HCT116 (cell line): ENCODE results near the gene RNU1-4.
"Not testable (repeated sequence)": the region's sequence is repeated elsewhere in the genome, so short reads cannot be mapped to it uniquely, and the experiment has no call there.

Experiments used
- POLR2A ChIP-seq: IDR thresholded peaks from 2 replicates; pipeline ENCODE4 v1.7.0; 2011; ENCODE audit warnings: borderline replicate concordance; ENCODE audit not compliant: insufficient read depth, insufficient read length; ENCODE audit errors: extremely low read depth
- TF ChIP-seq, protein P1 (sequence below), 3 experiments: fragments of 200-600 bp in 1 of 3; sonication (generic) in 1 of 3; IDR thresholded peaks in 2 of 3; conservative IDR thresholded peaks in 1 of 3; 2 replicates each; pipeline ENCODE4 v1.5.1; 2012 to 2017; ENCODE audit warnings: low read depth in 2 of 3, low read length in 2 of 3, antibody characterized with exemption in 1 of 3, borderline replicate concordance in 1 of 3, control low read depth in 1 of 3, mild to moderate bottlenecking in 1 of 3, mixed read lengths in 1 of 3, mixed run types in 1 of 3, moderate library complexity in 1 of 3; ENCODE audit not compliant: insufficient read depth in 1 of 3
- TF ChIP-seq, protein P2 (sequence below): IDR thresholded peaks from 2 replicates; pipeline ENCODE4 v1.6.1; 2012; ENCODE audit warnings: low read depth

- not testable (repeated sequence) for TF ChIP-seq POLR2A
- TF ChIP-seq, protein P1, sequence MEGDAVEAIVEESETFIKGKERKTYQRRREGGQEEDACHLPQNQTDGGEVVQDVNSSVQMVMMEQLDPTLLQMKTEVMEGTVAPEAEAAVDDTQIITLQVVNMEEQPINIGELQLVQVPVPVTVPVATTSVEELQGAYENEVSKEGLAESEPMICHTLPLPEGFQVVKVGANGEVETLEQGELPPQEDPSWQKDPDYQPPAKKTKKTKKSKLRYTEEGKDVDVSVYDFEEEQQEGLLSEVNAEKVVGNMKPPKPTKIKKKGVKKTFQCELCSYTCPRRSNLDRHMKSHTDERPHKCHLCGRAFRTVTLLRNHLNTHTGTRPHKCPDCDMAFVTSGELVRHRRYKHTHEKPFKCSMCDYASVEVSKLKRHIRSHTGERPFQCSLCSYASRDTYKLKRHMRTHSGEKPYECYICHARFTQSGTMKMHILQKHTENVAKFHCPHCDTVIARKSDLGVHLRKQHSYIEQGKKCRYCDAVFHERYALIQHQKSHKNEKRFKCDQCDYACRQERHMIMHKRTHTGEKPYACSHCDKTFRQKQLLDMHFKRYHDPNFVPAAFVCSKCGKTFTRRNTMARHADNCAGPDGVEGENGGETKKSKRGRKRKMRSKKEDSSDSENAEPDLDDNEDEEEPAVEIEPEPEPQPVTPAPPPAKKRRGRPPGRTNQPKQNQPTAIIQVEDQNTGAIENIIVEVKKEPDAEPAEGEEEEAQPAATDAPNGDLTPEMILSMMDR (IDR thresholded peaks at IDR 0.05 in 2 of 3, conservative IDR thresholded peaks at IDR 0.05 in 1 of 3; ENCODE audit: borderline replicate concordance in 1 of 3, insufficient read depth in 1 of 3, low read depth in 2 of 3, low read length in 2 of 3), result not testable (repeated sequence)
- TF ChIP-seq, protein P2, sequence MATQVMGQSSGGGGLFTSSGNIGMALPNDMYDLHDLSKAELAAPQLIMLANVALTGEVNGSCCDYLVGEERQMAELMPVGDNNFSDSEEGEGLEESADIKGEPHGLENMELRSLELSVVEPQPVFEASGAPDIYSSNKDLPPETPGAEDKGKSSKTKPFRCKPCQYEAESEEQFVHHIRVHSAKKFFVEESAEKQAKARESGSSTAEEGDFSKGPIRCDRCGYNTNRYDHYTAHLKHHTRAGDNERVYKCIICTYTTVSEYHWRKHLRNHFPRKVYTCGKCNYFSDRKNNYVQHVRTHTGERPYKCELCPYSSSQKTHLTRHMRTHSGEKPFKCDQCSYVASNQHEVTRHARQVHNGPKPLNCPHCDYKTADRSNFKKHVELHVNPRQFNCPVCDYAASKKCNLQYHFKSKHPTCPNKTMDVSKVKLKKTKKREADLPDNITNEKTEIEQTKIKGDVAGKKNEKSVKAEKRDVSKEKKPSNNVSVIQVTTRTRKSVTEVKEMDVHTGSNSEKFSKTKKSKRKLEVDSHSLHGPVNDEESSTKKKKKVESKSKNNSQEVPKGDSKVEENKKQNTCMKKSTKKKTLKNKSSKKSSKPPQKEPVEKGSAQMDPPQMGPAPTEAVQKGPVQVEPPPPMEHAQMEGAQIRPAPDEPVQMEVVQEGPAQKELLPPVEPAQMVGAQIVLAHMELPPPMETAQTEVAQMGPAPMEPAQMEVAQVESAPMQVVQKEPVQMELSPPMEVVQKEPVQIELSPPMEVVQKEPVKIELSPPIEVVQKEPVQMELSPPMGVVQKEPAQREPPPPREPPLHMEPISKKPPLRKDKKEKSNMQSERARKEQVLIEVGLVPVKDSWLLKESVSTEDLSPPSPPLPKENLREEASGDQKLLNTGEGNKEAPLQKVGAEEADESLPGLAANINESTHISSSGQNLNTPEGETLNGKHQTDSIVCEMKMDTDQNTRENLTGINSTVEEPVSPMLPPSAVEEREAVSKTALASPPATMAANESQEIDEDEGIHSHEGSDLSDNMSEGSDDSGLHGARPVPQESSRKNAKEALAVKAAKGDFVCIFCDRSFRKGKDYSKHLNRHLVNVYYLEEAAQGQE, result not testable (repeated sequence)
Observed at GRCh38 chr1:16713480-16713879, 26.8 kb upstream of the RNU1-4 start.
